ENCODE data around the gene FARP1. TPM values are rescaled to one million over a fixed set of nuclear protein-coding genes. Genes with fewer than 3 reads are reported as not detected.

FARP1 gene
- total and polyA plus RNA-seq, 2 of the 8 experiments (the other 6 are each of a cell fraction or from before 2014, with no cell fraction given) = 24.7 to 104 TPM

DNA sequence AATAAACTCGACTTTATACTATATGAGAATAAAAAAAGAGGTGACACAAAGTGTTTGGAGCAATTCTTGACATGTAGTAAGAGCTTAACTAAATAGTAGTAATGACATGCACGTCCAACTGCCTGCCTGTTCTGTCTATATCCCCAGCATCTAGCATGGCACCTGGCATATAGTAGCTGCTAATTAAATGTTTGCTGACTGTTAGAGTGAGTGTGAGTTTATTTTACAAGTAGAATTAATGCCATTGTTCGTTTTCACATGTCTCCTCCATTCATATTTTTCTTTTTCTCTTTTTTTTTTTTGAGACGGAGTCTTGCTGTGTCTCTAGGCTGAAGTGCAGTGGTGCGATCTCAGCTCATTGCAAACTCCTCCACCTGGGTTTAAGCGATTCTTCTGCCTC lies 72.6 kb downstream of the FARP1 start (continued):
- TF ChIP-seq RNF2 (IDR thresholded peaks at IDR 0.05; ENCODE audit: borderline replicate concordance, low read depth, low read length, missing control alignments, poor library complexity, severe bottlenecking) = no peak
- TF ChIP-seq SRF (IDR thresholded peaks at IDR 0.05; ENCODE audit: low read depth, low read length) = no peak

Data from H1 (cell line).